ENCODE measurements around the gene SLC2A11.

The SLC2A11 gene

GRCh38 chr22:23833017-23833751 is 24.5 kb upstream of the SLC2A11 start:
- no peak for DNase-seq

GRCh38 chr22:23833911-23834317 is 23.8 kb upstream of the SLC2A11 start:
- DNase-seq, result no peak

DNA sequence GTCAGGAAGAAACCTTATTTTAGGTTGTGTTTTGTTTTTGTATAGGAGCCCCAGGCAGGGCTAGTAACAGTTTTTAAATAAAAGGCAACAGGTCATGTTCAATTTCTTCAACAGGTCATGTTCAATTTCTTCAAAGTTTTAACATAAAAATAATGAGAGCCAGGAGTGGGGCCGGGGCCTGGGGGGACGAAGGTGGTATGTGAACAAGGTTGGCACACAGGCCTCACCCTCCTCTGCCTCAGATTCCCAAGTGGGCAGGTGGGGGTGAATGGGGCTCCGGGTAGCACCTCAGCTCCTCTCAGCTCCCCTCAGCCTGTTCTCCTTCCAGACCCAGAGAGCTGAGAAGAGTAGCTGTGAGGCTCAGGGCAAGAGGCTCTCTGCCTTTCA is 23.3 kb upstream of the SLC2A11 start:
- no peak for DNase-seq

- no peak for DNase-seq
Measured at GRCh38 chr22:23834793-23835483, 22.7 kb upstream of the SLC2A11 start.

DNA sequence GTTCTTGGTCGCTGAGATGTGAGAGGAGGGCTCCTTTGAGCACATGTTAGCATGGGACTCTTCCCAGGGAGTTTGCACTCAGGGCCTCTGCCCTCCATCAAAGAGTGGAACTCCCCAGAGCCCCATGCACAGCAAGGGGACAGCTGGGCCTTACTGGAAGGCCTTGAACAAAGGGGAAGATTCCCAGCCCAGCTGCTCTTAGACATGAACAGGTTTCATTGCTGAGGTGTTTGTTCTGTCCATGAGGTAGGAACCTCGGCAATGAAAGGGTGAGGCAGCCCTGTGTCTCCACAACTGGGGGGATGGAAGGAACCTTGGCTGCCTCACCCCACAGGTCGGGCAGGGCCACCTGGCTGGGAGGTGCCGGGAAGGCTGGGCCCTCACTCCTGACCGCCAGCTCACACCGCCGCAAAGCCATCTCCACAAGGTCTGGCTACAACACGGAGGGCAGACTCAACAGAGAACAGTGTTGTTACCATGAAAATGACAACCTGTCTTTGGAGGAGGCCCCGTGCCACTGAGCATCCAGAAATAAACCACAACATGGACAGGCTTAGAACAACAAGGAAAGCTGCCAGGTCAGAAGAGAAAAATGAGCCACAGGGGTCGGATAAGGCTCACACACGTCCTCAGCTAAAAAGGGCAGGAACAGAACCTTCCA is 22.1 kb upstream of the SLC2A11 start:
- no peak for DNase-seq

GRCh38 chr22:23836281-23836680 is 21.4 kb upstream of the SLC2A11 start:
- DNase-seq, result no peak

- DNase-seq, result no peak
Measured at GRCh38 chr22:23836692-23837495, 20.8 kb upstream of the SLC2A11 start.

GRCh38 chr22:23837496-23837859 is 20.2 kb upstream of the SLC2A11 start:
- no peak for DNase-seq

DNA sequence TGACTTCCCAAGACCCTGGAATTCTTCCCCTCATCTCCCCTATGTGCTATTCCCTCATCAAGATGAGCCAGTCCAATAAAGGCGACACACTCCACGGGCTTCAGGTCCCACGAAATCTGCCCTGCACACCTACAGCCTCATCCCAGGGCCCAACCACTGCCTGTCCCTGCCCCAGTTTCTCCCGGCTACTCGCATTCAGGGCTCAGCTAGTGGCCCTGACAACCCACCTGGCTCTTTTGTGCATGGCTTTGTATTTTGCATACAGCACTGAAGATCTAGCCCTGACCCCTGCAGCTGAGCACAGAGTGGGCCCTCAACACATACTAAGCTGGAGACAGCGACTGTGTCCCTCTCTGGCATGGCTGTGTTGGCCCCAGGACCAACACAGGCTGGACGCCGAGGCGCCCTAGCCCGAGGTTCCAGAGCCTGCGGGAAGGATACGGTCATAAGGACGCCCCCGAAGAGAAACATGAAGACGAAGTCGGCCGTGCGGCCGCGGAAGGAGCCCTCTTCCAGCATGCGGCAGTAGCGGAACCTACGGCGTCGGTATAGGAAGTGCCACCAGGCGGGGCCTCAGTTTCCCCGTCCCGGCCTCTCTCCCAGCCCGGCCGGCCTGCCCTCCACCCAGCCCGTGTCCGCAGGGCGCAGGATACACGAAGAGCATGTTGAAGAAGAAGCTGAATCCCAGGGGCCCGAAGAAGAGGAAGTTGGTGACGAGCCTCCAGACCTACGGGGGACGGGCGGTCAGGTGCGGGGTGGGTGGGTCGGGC is 19.6 kb upstream of the SLC2A11 start:
- DNase-seq, result no peak

- DNase-seq, result peak; percentile 100
Measured at GRCh38 chr22:23838681-23839468, 18.8 kb upstream of the SLC2A11 start, which contains the start of gene DERL3. Gene DERL3, minus strand, starts transcription at chr22:23839006. Its CDS starts 19 bp downstream, at chr22:23838987.

DNA sequence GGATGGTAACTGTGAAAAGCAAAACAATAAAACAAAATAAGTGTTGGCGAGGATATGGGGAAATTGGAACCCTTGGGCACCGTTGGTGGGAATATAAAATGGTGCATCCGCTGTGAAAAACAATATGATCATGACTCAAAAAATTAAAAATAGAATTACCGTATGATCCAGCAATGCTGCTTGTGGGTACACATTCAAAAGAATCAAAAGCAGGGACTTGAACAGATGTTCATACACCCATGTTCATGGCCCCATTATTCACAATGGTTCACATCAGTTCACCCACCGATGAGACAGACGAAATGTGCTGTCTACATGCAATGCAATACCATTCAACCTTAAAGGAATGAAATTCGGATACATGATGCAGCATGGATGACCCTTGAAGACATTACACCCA is 17.6 kb upstream of the SLC2A11 start:
- no peak for DNase-seq

GRCh38 chr22:23841292-23841691 is 16.4 kb upstream of the SLC2A11 start:
- no peak for DNase-seq

DNA sequence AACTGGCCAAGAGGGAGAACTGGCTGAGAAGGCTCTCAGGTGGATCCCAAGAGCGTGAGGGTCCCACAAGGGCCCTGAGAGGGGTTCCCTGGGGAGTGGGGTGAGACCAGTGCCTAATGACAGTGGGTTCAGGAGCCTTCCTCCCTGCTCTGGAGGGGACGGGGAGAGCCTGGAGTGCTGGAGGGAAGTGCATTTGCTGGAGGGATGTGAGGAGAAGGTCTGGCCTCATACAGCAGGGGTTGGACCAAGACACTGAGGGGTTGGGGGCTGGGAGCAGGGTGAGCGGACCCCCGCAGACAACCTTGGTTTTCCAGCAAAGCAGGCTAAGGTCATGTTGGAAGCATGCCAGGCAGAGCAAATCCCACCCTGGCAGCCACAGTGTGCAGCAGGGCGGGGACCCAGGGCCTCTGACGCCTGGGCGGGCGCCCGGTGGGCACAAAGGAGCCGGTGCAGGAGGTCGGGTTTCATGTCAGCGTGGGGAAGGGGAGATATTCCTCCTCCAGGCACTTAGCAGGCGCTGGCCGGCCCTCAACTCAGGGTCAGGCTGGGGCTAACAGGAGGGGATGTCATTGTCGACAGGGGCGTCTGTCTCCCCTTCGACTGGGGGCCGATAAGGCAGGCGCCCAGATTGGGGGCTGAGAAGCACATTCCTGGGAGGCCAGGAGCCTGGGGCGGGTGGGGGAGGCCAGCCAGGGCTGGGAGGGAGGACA is 15.8 kb upstream of the SLC2A11 start:
- DNase-seq, result no peak

- DNase-seq, result no peak
Measured at GRCh38 chr22:23842599-23842998, 15.1 kb upstream of the SLC2A11 start.

- no peak for DNase-seq
Measured at GRCh38 chr22:23844739-23845202, 12.9 kb upstream of the SLC2A11 start.

DNA sequence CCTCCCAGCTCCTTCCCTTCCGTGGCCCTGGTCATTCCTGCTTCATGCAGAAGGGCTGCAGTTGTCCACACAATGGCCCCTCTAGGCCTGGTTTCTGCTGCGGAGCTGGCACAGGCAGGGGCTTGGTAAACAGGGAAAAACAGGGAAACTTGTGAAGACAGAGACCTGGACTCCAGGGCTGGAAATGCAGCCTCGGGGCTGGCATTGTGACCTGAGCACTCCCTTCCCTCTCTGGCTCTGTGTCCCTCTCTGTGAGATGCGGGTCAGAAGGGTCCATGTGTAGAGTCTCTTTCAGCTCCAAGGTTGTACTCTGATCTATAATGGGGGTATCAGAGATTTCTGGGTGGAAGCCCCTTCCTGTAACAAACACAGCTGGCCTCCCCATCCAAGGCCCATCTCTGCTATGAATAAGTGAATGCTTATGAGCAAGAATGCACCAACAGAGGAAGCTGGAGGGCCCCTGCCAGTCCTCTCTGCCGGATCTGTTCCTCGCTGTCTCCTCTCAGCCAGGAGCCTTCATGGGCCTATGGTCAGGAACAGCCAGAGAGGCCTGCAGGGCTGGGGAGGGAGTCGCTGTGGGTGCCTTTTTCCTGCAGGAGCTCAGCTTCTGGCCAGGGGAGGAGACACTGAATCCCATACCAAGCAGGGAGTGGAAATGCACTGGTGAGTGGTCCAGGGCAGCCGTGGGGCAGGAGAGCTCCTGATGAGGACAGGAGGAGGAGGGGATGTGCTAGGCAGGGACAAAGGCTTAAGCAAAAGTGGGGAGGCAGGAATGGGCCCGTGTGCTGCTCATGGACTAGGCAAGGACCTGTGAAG is 12.2 kb upstream of the SLC2A11 start:
- no peak for DNase-seq

- DNase-seq, result no peak
Measured at GRCh38 chr22:23846081-23846469, 11.6 kb upstream of the SLC2A11 start.

DNA sequence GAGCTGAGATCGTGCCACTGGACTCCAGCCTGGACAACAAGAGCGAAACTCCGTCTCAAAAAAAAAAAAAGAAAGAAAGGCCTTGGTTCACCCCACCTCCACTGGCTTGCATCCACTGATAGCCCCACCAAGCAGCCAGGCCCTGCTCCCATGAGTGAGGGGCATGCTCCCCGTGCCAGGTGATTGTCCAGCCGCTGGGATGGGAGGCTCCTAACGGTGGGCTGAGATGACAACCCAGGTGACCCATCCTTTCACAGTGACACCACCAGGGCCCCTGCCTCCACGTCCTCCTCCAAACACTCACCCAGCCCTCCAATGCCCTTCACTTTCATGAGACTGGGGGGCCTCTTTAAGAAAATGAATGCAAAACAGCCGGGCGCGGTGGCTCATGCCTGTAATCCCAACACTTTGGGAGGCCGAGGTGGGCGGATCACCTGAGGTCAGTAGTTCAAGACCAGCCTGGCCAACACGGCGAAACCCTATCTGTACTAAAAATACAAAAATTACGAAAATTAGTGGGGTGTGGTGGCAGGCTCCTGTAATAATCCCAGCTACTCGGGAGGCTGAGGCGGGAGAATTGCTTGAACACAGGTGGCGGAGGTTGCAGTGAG is 10.3 kb upstream of the SLC2A11 start:
- no peak for DNase-seq
